Measurements from ENCODE around the gene PGAM5.

Gene PGAM5

DNA sequence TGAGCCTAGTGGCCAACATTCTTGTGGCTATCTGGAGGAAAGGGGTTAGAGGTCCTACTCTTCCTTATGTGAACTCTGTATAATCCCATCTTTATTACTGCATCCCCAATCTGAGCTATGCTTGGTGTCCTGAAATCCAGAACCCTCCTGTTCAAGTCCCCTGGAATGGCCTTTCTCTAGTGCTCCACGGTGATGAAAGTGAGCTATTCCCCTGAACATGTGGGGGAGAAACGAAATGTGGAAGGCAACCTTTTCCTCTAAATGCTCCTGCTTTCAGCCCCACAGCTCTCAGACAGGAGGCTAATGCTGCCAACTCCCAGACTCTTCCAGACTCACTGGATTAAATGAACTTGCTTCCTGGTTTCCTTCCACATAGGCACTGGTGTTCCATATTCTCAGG is 2.5 kb upstream of the PGAM5 start:
- peaks cover 16% of the 10 kb centered on the region in 2 experiments for H3K4me1 ChIP-seq (ENCODE audit: control insufficient read depth in 1 of 2, insufficient read depth in 1 of 2, low read depth in 1 of 2, low read length in 1 of 2)
- peaks cover 11% of the 10 kb centered on the region for H3K36me3 ChIP-seq
- no peak overlapping the region for H3K27ac ChIP-seq
- H3K27me3 ChIP-seq: no peaks in the 10 kb centered on the region
- no peaks in the 10 kb centered on the region for H3K9me3 ChIP-seq
- no peak overlapping the region for H3K4me3 ChIP-seq (ENCODE audit: low read depth in 1 of 2, low read length in 1 of 2)
- TF ChIP-seq, protein P1, sequence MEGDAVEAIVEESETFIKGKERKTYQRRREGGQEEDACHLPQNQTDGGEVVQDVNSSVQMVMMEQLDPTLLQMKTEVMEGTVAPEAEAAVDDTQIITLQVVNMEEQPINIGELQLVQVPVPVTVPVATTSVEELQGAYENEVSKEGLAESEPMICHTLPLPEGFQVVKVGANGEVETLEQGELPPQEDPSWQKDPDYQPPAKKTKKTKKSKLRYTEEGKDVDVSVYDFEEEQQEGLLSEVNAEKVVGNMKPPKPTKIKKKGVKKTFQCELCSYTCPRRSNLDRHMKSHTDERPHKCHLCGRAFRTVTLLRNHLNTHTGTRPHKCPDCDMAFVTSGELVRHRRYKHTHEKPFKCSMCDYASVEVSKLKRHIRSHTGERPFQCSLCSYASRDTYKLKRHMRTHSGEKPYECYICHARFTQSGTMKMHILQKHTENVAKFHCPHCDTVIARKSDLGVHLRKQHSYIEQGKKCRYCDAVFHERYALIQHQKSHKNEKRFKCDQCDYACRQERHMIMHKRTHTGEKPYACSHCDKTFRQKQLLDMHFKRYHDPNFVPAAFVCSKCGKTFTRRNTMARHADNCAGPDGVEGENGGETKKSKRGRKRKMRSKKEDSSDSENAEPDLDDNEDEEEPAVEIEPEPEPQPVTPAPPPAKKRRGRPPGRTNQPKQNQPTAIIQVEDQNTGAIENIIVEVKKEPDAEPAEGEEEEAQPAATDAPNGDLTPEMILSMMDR (IDR thresholded peaks at IDR 0.05): no peak

DNA sequence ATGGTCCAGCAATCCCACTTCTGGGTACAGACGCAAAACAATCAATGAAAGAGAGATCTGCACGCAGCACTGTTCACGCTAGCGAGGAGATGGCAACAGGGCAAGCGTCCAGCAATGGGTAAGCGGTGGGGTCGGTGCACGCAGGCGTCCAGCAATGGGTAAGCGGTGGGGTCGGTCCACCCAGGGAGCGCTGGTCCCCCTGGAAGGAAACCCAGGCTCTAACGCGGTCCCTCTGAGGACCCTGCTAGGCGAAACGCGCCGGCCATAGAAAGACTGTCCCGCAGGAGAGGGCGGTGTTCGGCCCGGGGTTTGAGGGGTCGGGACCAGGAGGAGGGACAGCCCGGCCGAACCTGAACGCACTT is 618 bp upstream of the PGAM5 start:
- H3K9me3 ChIP-seq: no peaks in the 10 kb centered on the region
- H3K4me1 ChIP-seq (ENCODE audit: control insufficient read depth in 1 of 2, insufficient read depth in 1 of 2, low read depth in 1 of 2, low read length in 1 of 2): peaks cover 16% of the 10 kb centered on the region in 2 experiments
- peak overlapping the region; percentile 77 to 83 for H3K4me3 ChIP-seq (ENCODE audit: low read depth in 1 of 2, low read length in 1 of 2)
- H3K27ac ChIP-seq: peak overlapping the region; percentile 82
- no peaks in the 10 kb centered on the region for H3K36me3 ChIP-seq
- H3K27me3 ChIP-seq: no peaks in the 10 kb centered on the region
- TF ChIP-seq, protein P1 (IDR thresholded peaks at IDR 0.05): no peak

DNA sequence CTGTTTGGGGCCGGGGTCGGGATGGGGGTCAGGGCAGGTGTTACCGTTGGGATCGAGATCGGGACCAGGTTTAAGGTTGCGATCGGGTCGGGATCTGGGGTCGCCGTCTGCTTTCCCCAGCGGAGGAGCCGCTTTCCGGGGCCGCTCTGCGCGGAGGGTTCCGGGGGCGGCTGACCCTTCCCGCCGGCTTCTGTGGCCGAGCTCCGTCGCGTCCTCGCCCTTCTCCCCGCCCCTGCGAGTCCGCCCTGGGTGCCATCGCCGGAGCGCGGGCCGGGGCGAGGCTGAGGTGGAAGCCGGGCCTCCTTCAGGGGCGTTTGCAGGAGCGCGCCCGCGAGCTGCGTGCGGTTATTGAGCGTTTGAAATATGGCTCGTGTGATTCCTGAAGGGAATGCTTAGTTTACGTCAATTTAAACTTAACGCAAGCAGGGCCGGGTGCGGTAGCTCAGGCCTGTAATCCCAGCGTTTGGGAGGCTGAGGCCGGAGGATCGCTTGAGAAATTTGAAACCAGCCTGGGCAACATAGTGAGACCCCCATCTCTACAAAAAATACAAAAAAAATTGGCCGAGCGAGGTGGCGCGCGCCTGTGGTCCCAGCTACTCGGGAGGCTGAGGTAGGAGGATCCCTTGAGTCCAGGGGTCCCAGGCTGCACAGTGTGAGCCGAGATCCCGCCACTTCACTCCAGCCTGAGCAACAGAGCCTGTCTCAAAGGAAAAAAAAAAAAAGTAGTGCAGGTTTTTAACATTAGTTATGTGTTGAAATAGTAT is 620 bp downstream of the PGAM5 start:
- no peaks in the 10 kb centered on the region for H3K36me3 ChIP-seq
- peaks cover 16% of the 10 kb centered on the region in 2 experiments for H3K4me1 ChIP-seq (ENCODE audit: control insufficient read depth in 1 of 2, insufficient read depth in 1 of 2, low read depth in 1 of 2, low read length in 1 of 2)
- TF ChIP-seq, protein P1 (IDR thresholded peaks at IDR 0.05): no peak
- no peaks in the 10 kb centered on the region for H3K9me3 ChIP-seq
- H3K27me3 ChIP-seq: no peaks in the 10 kb centered on the region
- H3K4me3 ChIP-seq (ENCODE audit: low read depth in 1 of 2, low read length in 1 of 2): peak overlapping the region; percentile 77 to 83
- H3K27ac ChIP-seq: peak overlapping the region; percentile 82

DNA sequence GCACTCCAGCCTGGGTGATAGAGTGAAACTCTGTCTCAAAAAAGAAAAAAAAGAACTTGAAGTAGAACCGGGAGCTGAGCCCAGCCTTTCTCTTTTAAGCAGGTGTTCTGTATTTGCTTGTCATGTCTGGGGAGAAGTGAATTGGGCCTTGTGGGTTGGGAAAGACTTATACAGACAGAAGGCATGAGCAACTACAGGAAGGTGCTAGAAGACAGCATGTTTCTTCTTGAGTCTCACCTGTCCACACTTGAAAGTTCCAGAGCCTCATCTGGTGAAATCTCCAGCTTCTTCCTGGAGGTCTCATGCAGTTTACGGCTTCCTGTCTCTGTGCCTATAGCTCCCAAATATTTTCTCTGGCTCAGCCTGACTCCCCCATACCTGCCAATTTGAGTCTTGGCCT is 2.5 kb downstream of the PGAM5 start:
- peaks cover 10% of the 10 kb centered on the region for H3K36me3 ChIP-seq
- H3K9me3 ChIP-seq: no peaks in the 10 kb centered on the region
- H3K27ac ChIP-seq: no peak overlapping the region
- TF ChIP-seq, protein P1 (IDR thresholded peaks at IDR 0.05): no peak
- peaks cover 16% of the 10 kb centered on the region in 2 experiments for H3K4me1 ChIP-seq (ENCODE audit: control insufficient read depth in 1 of 2, insufficient read depth in 1 of 2, low read depth in 1 of 2, low read length in 1 of 2)
- H3K27me3 ChIP-seq: no peaks in the 10 kb centered on the region
- H3K4me3 ChIP-seq (ENCODE audit: low read depth in 1 of 2, low read length in 1 of 2): no peak overlapping the region

DNA sequence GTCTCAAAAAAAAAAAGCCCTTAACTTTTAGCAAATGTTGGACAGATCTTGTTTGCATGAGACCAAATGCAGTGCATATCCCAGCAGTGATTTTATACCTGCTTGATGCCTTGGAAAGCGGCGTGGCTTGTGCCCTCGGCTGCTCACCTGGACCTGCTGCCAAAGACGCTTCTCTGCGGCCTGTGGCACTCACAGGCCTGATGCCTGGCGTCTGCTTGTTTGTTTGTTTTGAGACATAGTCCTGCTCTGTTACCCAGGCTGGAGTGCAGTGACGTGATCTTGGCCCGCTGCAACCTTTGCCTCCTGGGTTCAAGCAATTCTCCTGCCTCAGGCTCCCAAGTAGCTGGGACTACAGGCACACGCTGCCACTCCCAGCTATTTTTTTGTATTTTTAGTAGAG is 5.2 kb downstream of the PGAM5 start:
- Histone ChIP-seq H3K4me3 (ENCODE audit: low read depth in 1 of 2, low read length in 1 of 2) (no peak overlapping the region), H3K9me3 (no peaks in the 10 kb centered on the region), H3K36me3 (peaks cover 31% of the 10 kb centered on the region), H3K27me3 (no peaks in the 10 kb centered on the region), H3K27ac (no peak overlapping the region), H3K4me1 (ENCODE audit: control insufficient read depth in 1 of 2, insufficient read depth in 1 of 2, low read depth in 1 of 2, low read length in 1 of 2) (peaks cover 9 to 10% of the 10 kb centered on the region in 2 experiments)
- TF ChIP-seq, protein P1 (IDR thresholded peaks at IDR 0.05): no peak
